ENCODE data around the gene UFM1.
"Not testable (repeated sequence)": the region's sequence is repeated elsewhere in the genome, so short reads cannot be mapped to it uniquely, and the experiment has no call there.

The UFM1 gene
- 112 to 230 reads per million in 2 experiments for total RNA-seq

DNA sequence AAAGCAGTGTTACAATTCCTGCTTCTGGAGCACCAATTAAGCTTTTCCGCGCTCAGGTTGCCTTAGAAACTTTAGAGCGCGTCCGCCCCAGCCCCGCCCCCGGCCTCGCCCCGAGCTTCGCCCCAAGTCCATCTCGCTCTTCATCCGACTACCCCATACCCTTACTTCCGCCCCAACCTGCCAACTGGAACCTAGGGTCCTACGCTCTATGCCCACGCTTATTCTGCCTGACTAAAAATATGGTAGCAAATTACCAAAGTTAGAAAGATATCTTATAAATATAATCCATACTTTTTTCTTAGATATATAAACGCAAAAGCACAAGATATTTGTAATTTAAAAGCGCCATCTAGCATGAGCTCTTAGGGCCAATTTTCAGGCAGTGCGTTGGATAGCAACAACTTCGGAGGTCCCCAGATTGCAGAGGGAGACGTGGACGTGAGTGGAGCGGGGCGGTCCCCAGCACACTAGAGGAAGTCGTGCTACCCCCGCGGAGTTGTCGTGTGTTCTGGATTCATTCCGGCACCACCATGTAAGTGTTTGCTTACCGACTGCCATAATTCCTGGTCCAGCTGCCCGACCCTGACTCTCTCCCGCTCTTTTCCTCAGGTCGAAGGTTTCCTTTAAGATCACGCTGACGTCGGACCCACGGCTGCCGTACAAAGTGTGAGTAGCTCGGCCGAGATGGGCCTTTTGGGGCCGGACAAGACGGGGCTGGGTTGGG, at the start of gene UFM1:
TSS of gene UFM1 (plus strand) at position 462 of the 724 bp plus-strand sequence. CDS start at position 531, 69 bp downstream.
- DNase-seq (ENCODE audit: low read depth) = peak; percentile 79

DNA sequence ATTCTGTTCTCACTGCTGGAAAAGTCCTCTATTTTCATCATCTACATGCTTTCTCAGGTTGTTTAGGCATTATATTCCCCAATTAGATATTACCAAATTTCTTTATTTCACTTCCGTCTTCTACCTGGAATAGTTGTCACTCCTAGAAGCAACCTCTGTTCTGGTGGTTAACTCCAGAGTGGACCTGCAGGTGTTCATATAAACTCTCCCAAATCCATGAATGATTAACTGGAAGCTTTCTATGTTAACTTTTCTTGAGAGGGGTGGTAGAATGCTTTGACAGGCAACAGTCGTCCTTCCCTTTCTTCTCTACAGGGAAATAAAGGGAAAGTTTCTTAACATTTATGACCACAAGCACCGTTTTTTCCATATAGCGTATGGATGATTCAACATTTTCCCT, 48.4 kb upstream of the UFM1 start:
- DNase-seq (ENCODE audit: low read depth) = no peak

DNA sequence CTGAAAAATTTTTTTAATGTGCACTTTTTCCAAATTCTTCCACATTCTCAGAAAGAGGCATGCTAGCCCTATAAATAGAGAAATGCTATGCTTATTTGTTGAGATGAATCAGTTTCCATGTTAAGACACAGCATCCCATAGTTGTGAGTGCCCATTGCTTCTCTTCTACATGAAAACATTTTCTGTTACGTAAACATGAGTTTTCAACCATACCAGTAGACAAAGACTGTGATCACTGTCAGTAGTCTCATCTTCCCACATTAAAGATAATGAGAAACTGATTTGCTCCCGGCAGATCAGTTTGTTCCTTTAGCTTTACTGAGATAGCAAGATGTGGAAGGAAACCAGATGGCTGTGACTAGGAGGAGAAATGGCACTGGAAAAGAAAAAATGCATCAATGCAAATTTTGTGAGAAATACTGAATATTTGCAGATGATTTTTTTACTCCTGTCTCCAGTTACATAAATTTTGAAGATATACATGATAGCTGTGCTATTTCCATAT, 45.8 kb upstream of the UFM1 start:
- no peak for DNase-seq (ENCODE audit: low read depth)

DNA sequence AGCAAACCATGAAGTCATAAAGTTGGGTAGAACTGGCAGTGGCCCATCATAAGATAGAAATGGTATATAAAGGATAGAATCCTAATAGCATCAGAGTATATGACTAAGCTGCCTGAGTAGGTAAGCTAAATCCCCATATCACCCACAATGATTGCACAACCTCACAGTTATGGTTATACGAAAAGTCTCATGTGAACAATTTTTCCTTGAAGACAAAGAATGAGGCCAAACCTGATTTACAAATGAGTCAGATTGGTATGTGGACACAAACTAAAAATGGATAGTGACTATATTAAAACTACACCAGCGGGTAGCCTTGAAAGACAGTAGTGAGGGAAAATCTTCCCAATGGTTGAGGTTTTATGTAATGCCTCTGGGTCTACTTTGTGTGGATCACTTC, 40.9 kb upstream of the UFM1 start:
- no peak for DNase-seq (ENCODE audit: low read depth)

DNA sequence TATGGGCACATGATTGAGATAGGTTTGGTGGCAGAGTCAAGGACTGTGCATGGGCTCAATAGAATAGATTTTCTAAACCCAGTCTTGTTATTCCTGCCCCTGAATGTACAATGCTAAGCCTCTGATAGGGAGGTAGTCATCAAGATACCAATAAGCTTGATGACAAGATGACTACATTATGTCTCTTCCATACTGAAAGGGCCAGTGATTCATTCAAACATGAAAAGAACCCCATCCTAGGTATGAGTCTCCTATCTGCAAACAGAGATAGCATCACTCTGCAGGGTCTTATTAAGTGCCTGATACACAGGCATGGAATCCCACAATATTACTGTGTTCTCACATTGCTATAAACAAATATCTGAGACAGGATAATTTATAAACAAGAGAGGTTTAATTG, 40.3 kb upstream of the UFM1 start:
- no peak for DNase-seq (ENCODE audit: low read depth)

DNA sequence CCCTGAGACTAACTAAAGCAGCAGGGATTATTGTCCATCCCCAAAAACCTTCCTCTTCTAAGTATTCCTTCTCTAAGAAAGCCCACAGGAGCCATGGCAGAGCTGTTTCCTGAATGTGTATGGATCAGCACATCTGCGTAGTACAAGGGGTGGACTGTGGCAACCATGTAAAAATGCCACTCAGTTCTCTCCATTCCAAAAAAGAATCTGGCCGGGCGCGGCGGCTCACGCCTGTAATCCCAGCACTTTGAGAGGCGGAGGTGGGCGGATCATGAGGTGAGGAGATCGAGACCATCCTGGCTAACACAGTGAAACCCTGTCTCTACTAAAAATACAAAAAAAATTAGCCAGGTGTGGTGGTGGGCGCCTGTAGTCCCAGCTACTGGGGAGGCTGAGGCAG, 38.5 kb upstream of the UFM1 start:
- DNase-seq (ENCODE audit: low read depth) = not testable (repeated sequence)

DNA sequence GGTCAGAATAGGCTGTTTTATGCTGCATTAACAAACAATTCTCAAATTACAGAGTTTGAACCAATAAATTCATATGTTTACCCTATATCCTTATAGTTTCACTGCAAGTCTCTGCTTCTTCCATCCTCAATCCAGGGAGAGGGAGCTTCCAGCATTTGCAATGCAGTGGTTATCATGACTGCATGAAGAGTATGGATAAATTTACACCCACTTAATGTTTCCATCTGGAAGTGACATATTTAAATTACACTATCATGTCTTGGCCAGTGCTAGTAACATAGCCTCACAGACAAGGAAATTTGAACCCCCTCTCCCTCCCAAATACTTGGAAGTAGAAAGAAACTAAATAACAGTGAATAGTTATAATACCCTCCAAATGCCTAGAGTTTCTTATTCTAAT, 33.5 kb upstream of the UFM1 start:
- no peak for DNase-seq (ENCODE audit: low read depth)

DNA sequence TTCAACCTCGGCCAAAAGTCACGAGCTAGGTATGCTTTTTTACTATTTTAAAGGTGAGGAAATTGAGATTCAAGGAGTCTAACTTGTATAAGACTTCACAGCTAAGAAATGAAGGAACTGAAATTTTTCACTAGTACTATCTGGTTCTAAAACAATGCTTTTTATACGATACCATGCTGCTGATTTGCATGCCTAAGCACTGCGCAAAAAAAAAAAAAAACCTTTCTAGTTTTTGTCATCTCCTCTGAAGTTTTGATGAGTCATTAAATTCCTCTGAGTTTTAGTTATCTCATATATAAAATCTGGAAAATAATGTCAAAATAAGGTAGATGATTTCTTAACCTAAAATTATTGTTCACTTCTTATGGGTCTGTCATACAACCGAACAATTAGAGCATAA, 28.0 kb upstream of the UFM1 start:
- no peak for DNase-seq (ENCODE audit: low read depth)

DNA sequence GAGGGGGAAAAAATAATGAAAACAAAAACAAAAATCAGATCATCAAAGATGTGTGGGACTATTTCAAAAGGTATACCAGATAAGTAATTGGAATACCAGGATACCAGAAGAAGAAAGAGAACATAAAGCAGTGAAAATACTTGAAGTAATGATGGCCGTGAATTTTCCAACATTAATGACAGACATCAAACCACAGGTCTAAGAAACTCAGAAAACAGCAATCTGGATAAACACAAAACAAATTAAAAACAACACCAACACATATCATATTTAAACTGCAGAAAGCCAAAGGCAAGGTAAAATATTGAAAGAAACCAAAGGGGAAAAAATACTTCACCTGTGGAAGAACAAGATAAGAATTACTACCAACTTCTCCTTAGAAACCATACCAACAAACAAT, 24.2 kb upstream of the UFM1 start:
- no peak for DNase-seq (ENCODE audit: low read depth)

DNA sequence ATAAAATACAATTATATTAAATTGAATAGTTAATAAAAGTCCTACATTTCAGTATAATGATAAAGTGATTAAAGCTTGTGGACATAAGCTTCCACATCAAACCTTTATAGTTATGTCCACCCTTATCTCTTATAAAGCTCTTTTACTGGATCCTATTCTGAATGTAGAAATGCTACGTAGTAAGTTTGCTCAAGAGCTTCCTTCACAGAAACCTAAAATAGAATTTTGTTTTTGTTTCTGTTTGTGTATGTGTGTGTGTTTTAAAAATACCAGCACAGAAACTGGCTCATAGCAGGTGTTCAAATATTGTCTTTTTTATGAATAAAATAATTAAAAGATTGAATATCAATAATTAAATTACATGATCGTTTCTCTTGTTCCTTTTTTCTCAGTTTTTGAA, 21.0 kb upstream of the UFM1 start:
- DNase-seq (ENCODE audit: low read depth) = no peak

DNA sequence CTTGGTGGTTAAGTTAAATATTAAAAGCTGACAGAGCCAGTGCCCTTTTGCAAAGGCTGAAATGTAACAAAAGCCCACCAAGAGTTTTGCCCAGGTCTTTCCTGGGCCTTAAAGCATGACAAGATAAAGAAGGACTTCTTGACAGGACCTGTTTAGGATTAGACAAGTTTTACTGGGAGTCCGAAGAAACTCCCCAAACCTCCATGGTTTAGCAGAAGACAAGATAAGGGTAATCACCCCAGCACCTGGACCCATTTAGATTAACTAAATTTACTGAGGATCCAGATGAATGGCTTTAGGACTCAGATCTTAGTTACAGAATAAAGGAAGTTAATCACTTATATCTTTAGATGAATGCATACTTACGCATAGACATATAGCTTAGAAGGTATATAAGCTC, 14.8 kb upstream of the UFM1 start:
- DNase-seq (ENCODE audit: low read depth) = no peak

DNA sequence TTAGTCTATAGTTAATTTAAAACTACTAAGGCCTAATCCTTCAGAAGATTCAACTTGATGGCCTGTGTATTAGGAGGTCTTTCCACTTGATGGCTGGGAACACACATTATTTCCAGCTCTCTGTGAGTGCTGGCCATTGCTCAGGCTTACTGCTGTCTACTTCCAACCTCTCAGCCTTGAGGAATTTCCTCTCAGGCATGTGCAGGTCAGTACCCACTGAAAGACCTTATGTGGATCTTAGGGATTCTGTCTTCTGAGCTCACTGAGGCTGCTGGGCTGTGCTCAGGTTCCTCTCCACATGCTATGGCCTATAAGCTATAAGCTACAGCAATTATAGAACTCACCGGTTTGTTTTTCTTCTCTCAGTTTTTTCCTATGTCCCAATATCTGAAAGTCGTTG, 11.6 kb upstream of the UFM1 start:
- no peak for DNase-seq (ENCODE audit: low read depth)

DNA sequence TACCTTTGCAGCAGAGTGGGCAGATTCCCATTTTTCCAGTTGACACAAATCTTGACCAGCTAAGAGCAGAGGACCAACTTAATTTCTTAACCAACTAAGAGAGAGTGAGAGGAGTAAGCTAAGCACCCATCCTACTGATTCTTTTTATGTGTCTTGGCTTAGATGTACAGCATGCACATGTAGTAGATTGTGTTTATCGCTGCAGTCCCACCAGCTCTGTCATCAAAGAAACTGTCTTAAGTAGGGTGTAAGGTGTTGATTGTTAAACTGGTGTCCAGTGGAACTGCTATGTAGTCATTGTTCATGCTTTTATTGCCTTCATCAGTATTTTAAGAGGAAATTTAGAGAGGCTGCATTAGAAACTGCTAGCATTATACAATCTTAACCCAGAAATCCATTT, 9.0 kb upstream of the UFM1 start:
- no peak for DNase-seq (ENCODE audit: low read depth)

DNA sequence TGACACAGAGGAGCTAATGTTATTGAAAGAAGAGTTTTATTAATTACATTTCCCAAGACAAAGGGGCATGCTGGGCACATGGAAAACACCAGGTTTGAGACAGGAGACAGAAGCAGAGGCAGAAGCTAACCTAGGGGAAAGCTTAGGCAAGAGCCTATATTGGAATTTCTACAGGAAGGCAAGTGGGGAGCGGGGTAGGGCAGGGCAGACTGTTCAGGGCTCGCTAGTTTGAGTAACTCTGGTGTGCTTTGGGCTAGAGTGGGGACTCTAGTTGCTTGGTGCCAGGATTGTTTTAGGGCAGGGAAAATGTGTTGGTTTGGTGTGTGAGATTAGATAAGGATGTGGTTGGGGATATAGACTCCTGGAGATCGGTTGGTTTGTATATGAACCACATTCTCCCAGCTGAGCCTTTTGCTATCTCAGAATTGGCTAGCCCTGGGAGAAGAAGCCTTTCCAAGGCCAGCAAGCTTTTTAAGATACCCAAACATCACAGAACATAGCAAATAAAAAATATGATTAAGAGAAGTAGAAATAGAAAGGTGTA, 8.4 kb upstream of the UFM1 start:
- no peak for DNase-seq (ENCODE audit: low read depth)

DNA sequence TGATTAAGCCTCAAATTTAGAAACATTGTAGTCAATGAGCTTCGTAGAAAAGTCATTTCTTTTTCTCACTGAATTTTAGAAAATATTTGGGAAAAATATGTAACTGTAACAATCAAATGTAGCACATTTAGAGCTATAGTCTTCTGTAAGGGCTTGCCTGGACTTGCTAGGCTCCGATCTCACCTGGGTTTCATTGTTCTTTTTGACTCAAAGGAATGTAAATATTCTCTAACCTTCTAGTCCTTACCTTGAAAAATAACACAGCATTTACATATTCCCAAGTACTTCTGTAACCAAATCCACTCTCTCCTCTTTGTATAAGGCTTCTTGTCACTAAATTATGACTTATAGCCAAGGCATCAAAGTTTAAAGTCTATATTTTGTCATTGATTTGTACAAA, 2.9 kb upstream of the UFM1 start:
- DNase-seq (ENCODE audit: low read depth) = no peak

DNA sequence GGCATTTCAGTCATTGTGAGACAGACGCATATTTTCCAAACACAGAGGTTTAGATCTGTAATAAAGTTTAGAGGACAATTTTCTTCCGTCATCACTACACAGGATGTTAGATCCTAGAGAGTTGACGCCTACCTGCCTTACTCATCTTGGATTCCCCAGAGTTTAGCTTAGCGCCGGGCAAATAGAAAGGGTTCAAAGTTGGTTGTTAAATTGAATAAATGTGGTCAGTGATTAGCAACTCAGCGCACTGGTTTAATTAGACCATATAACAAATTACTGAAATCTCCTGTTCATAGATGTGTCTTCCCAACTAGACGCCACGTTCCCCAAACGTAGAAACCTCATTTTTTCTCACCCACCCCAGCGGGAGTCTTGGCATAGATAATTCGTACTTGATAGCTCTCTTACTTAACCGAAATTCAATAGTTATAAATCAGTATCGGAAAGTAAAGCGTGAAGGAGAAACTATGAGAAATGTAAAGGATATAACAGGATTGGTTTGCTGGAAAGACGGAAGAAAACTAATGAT, 726 bp upstream of the UFM1 start:
- DNase-seq (ENCODE audit: low read depth) = no peak

DNA sequence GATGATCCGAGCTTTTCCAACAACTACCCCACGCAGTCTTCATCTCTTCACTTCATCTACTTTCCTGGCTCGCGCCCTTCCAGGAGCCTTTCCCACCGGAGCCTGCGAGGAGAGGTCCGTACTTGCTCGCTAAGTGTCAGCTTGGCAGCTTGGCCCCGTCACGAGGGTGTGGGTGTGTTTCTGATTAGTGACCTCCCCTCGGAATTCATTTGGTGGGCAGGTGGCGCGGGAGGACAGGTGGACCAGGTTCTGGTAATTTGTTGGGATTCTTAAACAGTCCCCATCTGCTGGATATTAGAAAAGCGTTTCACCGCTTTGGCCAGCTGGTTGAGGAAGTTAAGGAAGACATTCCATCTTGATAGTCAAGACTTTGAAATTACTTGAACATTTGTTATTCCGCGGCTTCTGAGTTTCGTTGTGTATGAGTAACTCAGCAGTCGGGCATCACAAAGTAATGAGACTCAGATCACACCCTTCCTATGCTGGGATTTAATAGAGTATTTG, 515 bp downstream of the UFM1 start:
- DNase-seq (ENCODE audit: low read depth) = peak; percentile 20

DNA sequence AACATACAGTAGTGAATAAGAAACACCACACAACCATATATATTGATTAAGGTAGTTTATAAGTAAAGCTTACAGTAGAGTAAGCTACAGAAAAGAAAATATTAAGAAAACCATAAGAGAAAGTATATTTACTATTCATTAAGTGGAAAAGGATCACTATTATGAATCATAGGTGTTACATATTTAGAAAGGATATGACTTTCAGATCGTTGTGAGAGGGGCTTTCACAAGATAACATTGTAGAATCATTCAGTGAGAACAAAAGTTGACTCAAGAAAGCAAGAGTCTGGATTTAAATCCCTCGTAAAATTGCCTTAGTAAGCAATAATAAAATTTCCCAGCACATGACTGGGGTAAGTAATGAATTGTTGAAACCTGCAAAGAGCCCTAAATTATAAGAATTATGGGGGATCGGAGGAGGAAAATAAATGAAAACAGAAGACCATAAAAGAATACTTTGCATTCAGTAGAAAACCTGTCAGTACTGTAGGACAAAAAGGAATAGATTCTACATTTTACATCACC, 6.0 kb downstream of the UFM1 start:
- DNase-seq (ENCODE audit: low read depth) = no peak

DNA sequence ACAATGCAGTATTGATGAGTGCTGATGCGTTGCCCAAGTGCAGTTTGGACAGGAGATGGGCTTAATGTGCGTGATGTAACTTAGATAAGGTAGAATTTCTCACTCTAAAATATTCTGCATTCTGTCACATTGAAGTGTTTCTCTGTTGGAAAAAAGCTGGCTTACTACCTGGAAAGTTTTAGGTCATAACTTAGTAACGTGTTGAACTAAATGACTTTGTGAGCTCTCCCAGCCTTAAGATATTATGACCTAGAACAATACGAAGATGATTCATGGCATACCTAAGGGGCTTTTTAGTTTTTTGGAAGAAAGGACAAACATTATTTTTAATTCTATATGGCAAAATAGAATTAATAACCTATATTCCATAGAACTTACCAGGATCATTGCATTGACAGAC, 9.0 kb downstream of the UFM1 start:
- no peak for DNase-seq (ENCODE audit: low read depth)

DNA sequence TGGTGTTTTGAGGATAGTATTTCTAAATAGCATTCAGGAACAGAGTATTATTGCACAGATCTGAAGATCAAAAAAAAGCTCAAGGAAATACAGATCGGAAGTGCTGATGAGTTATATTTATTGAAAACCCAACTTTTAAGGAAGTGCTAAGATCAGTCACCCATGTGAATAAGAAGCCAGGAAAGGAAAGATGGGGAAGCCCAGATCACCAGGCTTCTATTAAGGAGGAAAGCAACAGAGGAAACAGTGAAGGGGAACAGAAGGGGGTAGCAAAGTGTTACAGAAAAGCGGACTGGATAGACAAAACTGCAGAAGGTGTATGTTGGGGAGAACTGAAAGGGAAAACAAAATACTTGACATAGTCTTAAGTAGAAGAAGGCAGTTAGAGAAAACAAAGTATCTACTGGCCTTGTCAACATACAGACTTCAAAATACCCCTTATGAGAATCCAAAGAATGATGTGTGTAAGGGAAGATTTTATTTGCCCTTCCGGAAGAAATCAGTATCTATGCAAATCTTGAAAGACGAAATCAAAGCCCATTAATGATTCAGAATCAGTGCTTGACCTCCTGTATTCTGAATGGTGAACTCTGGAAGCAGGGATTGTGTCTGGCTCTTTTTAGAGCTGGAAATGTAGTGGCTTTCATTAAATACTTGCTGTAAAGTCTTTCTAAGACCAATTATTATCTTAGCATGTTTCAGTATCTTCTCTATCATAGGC, 12.1 kb downstream of the UFM1 start:
- DNase-seq (ENCODE audit: low read depth) = no peak

DNA sequence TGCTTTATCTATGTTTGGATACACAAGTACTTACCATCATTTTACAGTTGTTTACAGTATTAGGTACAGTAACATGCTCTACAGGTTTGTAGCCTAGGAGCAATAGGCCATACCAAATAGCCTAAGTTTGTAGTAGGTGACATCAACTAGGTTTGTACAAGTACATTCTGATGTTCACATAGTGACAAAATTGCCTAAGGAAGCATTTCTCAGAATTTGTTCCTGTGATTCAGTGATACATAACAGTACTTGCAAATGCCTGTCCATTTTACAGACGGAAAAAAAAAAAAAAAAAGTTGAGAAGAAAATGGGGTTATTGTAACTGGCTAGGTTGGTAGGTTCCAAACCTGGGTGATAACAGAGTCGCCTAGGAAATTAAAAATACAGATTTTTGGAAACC, 13.6 kb downstream of the UFM1 start:
- no peak for DNase-seq (ENCODE audit: low read depth)

DNA sequence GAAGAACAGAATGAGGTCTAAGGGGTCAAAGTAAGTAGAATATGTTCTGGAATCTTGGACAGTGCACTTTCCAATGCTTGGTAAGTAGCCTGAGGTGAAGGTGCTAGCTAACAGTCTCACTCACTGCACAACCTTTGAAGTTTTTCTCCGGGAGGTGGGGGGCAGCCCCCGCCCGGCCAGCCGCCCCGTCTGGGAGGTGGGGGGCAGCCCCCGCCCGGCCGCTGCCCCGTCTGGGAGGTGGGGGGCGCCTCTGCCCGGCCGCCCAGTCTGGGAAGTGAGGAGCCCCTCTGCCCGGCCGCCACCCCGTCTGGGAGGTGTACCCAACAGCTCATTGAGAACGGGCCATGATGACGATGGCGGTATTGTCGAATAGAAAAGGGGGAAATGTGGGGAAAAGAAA, 14.1 kb downstream of the UFM1 start:
- not testable (repeated sequence) for DNase-seq (ENCODE audit: low read depth)

DNA sequence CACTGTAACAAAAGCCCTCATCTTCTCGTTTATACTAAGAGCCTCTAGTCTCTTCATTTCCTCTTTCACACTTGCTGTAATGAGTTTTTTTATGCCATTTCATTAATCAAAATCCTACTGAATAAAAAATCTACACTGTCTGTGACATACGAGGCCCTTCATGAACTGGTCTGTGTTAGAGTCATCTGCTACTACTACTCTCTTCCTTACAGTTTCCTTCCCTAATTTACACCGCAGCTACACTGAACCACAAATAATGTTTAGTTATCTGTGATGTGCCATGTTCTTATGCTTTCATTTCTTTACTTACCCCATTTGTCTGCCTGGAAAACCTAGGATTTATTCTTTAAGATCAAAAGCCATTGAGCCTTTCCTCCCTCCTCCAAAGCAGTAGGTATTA, 16.0 kb downstream of the UFM1 start:
- DNase-seq (ENCODE audit: low read depth) = no peak
